Upper lobe of left lung (tissue), 4 donors: ENCODE measurements around the gene PHF21A.

Experiments
- CTCF ChIP-seq, 6 experiments: fragments of 450-650 bp in 4 of 6; fragments of 200-600 bp in 2 of 6; sonication (generic) in 2 of 6; IDR thresholded peaks; one replicate each; pipeline ENCODE4 v1.5.1; 2016 to 2019; ENCODE audit warnings: antibody characterized with exemption in 6 of 6
- EP300 ChIP-seq, 4 donors: sonication (generic); formaldehyde crosslinking; IDR thresholded peaks; one replicate each; pipeline ENCODE4 v1.5.1; 2017; ENCODE audit warnings: antibody characterized with exemption in 4 of 4, control low read depth in 2 of 4
- POLR2A ChIP-seq, 4 donors: fragments of 450-650 bp; IDR thresholded peaks; one replicate each; pipeline ENCODE4 v1.5.1; 2016 to 2017; ENCODE audit warnings: antibody characterized with exemption in 4 of 4, mild to moderate bottlenecking in 2 of 4
- POLR2AphosphoS5 ChIP-seq, 2 donors: sonication (generic); formaldehyde crosslinking; IDR thresholded peaks; one replicate each; pipeline ENCODE4 v1.5.1; 2017; ENCODE audit warnings: antibody characterized with exemption in 2 of 2

- TF ChIP-seq POLR2AphosphoS5 (IDR thresholded peaks at IDR 0.05) (no peak), POLR2A (IDR thresholded peaks at IDR 0.05) (no peak), CTCF (IDR thresholded peaks at IDR 0.05) (no peak), EP300 (IDR thresholded peaks at IDR 0.05) (no peak)
Measured at GRCh38 chr11:45889555-45889954, 231.7 kb downstream of the PHF21A start.
